Measurements from ENCODE around the gene TLK2.
"Not testable (repeated sequence)": the region's sequence is repeated elsewhere in the genome, so short reads cannot be mapped to it uniquely, and the experiment has no call there.

GRCh38 chr17:62552851-62553659, 74.4 kb downstream of the TLK2 start:
- TF ChIP-seq EZH2 (IDR thresholded peaks at IDR 0.05; ENCODE audit: low read length) = not testable (repeated sequence)
- TF ChIP-seq, protein P1, sequence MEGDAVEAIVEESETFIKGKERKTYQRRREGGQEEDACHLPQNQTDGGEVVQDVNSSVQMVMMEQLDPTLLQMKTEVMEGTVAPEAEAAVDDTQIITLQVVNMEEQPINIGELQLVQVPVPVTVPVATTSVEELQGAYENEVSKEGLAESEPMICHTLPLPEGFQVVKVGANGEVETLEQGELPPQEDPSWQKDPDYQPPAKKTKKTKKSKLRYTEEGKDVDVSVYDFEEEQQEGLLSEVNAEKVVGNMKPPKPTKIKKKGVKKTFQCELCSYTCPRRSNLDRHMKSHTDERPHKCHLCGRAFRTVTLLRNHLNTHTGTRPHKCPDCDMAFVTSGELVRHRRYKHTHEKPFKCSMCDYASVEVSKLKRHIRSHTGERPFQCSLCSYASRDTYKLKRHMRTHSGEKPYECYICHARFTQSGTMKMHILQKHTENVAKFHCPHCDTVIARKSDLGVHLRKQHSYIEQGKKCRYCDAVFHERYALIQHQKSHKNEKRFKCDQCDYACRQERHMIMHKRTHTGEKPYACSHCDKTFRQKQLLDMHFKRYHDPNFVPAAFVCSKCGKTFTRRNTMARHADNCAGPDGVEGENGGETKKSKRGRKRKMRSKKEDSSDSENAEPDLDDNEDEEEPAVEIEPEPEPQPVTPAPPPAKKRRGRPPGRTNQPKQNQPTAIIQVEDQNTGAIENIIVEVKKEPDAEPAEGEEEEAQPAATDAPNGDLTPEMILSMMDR (optimal IDR thresholded peaks at IDR 0.05 in 1 of 3, IDR thresholded peaks at IDR 0.05 in 1 of 3, conservative IDR thresholded peaks at IDR 0.05 in 1 of 3; ENCODE audit: extremely low read depth in 1 of 3, insufficient read depth in 2 of 3, low read length in 3 of 3) = peak in 2 of 3 experiments; percentile 13 to 18

Data from keratinocyte (primary cell).